GDM1 (cell line): ENCODE results near the gene CCNL1.
"Not testable (repeated sequence)": the region's sequence is repeated elsewhere in the genome, so short reads cannot be mapped to it uniquely, and the experiment has no call there.

ENCODE experiments used
- DNase-seq: peaks from one replicate; lab custom pipeline; 2025; lab: John Stamatoyannopoulos, UW

CCNL1 gene

DNA sequence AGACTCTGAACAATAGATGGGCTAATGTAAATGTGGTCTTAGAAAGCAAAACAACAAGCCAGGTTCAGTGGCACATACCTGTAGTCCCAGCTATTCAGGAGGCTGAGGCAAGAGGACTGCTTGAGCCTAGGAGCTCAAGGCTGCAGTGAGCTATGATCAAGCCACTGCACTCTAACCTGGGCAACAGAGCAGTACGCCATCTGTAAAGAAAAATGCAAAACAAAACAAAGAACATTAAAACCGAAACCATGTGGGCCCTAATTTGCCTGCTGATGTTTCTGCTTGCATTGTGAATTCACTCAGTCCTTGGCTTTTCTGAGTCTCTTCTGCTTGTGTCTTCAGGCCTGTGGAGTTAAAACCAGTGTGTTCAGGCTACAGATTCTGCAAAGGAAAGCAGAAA lies 56.7 kb downstream of the CCNL1 start:
- DNase-seq: no peak

DNA sequence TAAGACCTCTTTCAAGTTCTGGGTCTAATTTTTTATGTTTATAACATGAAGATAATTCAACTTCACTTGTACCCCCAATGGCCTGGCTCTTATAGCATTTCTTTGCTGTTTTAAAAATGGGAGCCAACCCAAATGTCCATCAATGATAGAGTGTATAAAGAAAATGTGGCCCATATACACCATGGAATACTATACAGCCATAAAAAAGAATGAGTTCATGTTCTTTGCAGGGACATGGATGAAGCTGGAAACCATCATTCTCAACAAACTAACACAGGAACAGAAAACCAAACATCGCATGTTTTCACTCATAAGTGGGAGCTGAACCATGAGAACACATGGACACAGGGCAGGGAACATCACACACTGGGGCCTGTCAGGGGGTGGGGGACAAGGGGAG lies 57.4 kb downstream of the CCNL1 start:
- not testable (repeated sequence) for DNase-seq

DNA sequence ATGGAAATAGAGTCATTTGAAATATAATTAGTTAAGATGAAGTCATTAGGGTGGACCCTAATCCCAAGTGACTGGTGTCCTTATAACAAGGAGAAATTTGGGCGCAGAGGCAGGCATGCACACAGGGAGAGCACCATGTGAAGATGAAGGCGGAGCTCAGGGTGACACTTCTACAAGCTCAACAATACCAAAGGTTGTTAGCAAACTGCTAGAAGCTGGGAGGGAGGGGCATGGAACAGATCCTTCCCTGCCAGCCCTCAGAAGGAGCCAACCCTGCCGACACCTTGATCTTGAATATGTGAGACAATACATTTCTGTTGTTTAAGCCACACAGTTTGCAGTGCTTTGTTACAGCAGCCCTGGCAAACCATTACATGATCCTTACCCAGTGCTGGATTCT lies 57.8 kb downstream of the CCNL1 start:
- no peak for DNase-seq

DNA sequence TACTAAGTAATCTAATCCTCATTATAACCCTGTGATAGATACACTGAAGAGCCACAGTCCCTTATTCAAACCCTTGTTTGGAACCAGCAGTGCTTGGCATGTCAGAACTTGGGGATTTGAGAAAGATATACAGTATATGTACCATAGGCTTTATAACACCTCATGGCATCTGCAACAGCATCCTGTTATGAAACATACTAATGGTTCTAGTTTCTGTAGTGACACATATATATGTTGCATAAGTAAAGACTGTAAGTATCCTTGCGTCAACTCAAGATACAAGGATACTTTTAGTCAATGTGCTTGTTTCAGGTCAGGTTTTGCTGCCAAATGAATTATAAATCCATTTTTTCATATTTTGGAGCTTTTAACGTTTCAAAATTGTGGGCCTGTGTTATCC lies 58.5 kb downstream of the CCNL1 start:
- no peak for DNase-seq

DNA sequence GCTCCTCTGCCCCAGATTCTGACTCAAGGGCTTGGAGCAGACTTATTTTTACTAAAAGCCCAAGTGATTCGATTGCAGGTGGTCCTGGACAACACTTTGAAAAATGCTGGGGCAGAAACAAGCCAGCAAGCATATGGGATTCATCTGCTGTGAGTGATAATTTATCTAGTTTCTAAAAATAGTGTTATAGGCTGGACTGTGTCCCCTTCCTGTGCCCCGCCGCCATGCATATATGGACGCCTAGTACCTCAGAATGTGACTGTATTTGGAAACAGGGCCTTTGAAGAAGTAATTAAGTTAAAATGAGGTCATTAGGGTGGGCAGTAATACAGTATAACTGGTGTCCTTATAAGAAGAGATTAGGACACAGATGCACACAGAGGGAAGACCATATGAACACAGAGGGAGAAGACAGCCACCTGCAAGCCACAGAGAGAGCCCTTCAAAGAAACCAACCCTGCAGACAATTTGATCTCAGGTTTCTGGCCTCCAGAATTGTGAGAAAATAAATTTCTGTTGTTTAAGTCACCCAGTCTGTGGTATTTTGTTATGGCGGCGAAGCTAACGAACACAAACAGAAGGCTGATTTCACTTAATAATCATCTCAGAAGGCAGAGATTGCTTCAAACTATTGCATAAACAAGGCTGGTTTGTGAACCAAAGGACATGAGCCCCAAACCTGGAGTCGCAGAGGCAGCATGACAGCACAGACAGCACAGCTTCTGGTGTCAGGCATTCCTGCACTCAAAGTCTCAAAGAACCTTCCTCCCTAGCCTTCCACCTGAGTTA lies 59.1 kb downstream of the CCNL1 start:
- no peak for DNase-seq

DNA sequence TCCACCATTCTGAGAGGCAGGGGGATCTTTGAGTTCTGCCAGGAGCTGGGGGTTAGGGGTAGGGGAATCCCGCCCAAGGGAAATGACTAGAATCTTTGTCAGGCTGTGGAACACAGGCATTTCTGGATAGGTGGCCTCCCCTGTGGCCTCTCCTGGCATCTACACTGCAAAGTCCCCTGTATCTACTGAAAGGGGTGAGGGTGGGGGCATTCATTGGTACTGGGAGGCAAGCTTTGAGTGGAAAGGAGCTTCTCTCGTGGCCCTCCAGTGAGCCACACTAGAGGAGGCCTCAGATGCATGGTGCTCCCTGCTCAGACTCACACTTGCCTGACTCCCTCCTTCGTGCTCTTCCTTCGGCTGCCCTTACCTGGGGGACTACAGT lies 59.9 kb downstream of the CCNL1 start:
- no peak for DNase-seq

DNA sequence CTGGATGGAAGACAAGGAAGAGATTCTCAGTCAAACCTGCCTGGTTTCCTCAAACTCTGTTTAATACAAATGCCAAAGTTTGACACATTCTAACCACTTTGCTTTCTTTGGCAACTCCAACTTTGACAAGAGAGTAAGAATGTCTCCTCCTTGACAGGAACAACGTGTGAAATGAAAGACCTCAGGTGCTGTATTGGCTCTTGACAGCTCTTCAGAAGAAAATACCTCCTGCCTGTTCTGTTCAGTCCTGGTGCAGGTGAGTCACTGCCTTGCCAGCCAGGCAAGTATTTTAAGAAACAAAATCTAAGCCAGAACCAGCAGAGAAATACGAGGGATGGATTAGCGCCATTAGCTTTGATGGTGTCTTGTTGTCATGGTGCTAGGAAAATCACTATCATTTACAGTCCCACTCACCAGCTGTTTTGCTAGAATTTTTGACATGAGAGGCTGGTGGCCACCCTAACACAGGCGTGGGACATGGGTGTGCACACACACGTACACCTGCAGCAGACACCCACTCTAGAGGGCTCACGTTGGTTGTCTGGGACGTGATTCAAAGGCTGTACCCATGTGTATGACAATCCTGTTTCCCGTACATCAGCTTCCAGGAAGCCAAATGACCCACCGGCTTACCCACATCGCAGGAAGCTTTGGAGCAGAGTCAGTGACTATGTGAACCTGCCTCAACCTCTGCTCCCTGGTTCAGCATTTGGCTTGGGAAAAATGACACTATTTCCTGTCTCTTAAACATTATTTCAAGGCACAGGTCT lies 60.4 kb downstream of the CCNL1 start:
- DNase-seq: no peak

DNA sequence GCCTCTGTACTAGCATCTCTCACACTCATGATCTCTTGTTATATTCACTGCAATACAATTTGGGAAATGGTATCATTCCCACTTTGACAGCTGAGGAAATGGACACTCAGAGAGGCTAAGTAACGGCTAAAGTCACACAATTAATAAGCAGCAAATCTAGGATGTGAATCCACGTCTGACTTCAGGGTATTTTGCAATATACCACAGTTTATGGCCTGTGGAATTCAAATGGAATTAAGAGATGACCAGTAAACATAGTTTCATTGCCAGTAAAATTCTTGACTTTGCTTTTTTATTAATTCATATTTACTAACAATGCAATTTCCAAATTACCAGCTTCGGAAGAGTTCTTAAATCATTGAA lies 61.1 kb downstream of the CCNL1 start:
- DNase-seq: no peak

DNA sequence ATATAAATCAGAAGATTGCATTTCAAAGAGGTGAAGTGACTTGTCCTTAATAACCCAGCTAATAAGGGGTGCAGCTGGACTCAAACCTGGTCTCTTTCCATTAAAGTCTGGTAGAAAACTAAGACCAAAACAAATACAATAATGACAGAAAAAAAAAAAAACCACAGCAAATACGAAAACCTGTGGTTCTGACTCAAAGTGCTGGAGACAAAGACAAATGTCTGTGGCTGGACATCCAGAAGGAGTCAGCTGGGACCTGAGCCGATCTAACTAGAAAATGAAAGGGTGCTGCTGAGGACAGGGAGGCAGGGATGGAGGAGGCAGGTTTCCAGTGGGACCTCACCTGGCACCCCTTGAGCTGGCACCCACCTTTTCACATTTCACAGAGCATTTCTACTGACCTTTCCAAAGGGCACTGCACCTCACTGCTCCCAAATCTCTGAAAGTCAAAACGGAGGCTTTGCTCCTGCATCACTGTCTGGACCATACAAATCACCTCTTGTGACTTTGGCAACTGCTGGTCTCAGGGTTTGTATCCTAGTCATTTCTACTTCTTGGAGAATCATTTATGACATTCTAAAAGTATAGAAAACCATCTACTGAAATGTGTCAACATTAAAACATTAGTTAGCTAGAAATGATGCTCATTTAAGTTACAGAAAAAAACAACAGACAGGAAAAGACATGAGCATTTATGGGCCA lies 61.7 kb downstream of the CCNL1 start:
- no peak for DNase-seq
